ENCODE data around the gene BDH1.
"Not testable (repeated sequence)": the region's sequence is repeated elsewhere in the genome, so short reads cannot be mapped to it uniquely, and the experiment has no call there.

BDH1 gene

GRCh38 chr3:197520311-197521276 lies 35.2 kb downstream of the BDH1 start:
- DNase-seq: no peak

GRCh38 chr3:197519801-197520211 lies 36.0 kb downstream of the BDH1 start:
- no peak for DNase-seq

GRCh38 chr3:197518881-197519421 lies 36.8 kb downstream of the BDH1 start:
- no peak for DNase-seq

- not testable (repeated sequence) for DNase-seq
Measured at GRCh38 chr3:197517922-197518683, 37.7 kb downstream of the BDH1 start.

- DNase-seq: not testable (repeated sequence)
Measured at GRCh38 chr3:197516890-197517606, 38.7 kb downstream of the BDH1 start.

- DNase-seq: peak; percentile 19
Measured at GRCh38 chr3:197516517-197516889, 39.3 kb downstream of the BDH1 start.

- no peak for DNase-seq
Measured at GRCh38 chr3:197514786-197515355, 40.9 kb downstream of the BDH1 start.

- no peak for DNase-seq
Measured at GRCh38 chr3:197513953-197514785, 41.6 kb downstream of the BDH1 start.

- DNase-seq: no peak
Measured at GRCh38 chr3:197512691-197513571, 42.8 kb downstream of the BDH1 start.

- DNase-seq: no peak
Measured at GRCh38 chr3:197511853-197512635, 43.7 kb downstream of the BDH1 start.

GRCh38 chr3:197511130-197511529 lies 44.6 kb downstream of the BDH1 start:
- DNase-seq: no peak

GRCh38 chr3:197510642-197511018 lies 45.1 kb downstream of the BDH1 start:
- no peak for DNase-seq

- no peak for DNase-seq
Measured at GRCh38 chr3:197508924-197509775, 46.6 kb downstream of the BDH1 start.

GRCh38 chr3:197508461-197508860 lies 47.3 kb downstream of the BDH1 start:
- DNase-seq: no peak

- DNase-seq: no peak
Measured at GRCh38 chr3:197508051-197508451, 47.7 kb downstream of the BDH1 start.

GRCh38 chr3:197507541-197507940 lies 48.2 kb downstream of the BDH1 start:
- DNase-seq: no peak

- DNase-seq: no peak
Measured at GRCh38 chr3:197507081-197507480, 48.7 kb downstream of the BDH1 start.

GRCh38 chr3:197505796-197506548 lies 49.8 kb downstream of the BDH1 start:
- peak; percentile 9 for DNase-seq
